Left lung (tissue), 10 donors: ENCODE results near the gene GPR150. TPM values are rescaled to one million over a fixed set of nuclear protein-coding genes. Genes with fewer than 3 reads are reported as not detected.

Experiments
- ATAC-seq: fragments of 200-7000 bp; cut with Tn5 transposase; one replicate; pipeline ENCODE4 v1.9.1; 2020; ENCODE audit warnings: moderate library complexity
- DNase-seq, 4 donors: peaks; one replicate each; pipeline ENCODE4 v3.0.0-alpha.2; 2013 to 2020
- H3K27ac ChIP-seq, 2 donors: fragments of 200-600 bp; sonication (generic) in 1 of 2; one replicate each; pipeline versions ENCODE4 v1.5.0 to v1.8.0; 2020 to 2021
- H3K27me3 ChIP-seq, 2 donors: fragments of 200-600 bp; sonication (generic) in 1 of 2; one replicate each; pipeline versions ENCODE4 v1.5.0 to v1.8.0; 2020 to 2021
- H3K36me3 ChIP-seq, 2 donors: fragments of 200-600 bp; sonication (generic) in 1 of 2; one replicate each; pipeline versions ENCODE4 v1.5.0 to v1.8.0; 2020 to 2021
- H3K4me1 ChIP-seq, 2 donors: fragments of 200-600 bp; one replicate each; pipeline ENCODE4 v1.8.0; 2021
- H3K4me3 ChIP-seq, 2 donors: fragments of 200-600 bp; sonication (generic) in 1 of 2; one replicate each; pipeline versions ENCODE4 v1.5.0 to v1.8.0; 2020 to 2021; ENCODE audit warnings: mild to moderate bottlenecking in 1 of 2
- H3K9me3 ChIP-seq, 2 donors: fragments of 200-600 bp; sonication (generic) in 1 of 2; one replicate each; pipeline versions ENCODE4 v1.5.0 to v1.8.0; 2020 to 2021
- intact Hi-C, 2 donors: fragments of 100-400 bp; cut with DNase I; formaldehyde crosslinking; loops; one replicate each; pipeline versions ENCODE4 v1.11.2 to v1.14.2; 2022
- polyA plus RNA-seq, 6 donors: library from polyadenylated mRNA; unstranded; fragments of 120-200 nt; gene quantifications; one replicate each; pipeline ENCODE4 v1.2.1, GENCODE V29; 2013; ENCODE audit not compliant: insufficient read length in 6 of 6
- total RNA-seq, 2 donors: library from RNA; stranded (reverse); fragmentation: NEBNext Ultra II Directional; extraction: Animal tissue kit (Norgen Biotek cat#: 25700); gene quantifications; one replicate each; pipeline ENCODE4 v1.2.1, GENCODE V29; 2021
- TF ChIP-seq, protein P1 (sequence below), 2 donors: fragments of 200-600 bp; sonication (generic) in 1 of 2; IDR thresholded peaks; one replicate each; pipeline versions ENCODE4 v1.5.0 to v1.8.0; 2021; ENCODE audit warnings: antibody characterized with exemption in 2 of 2
- donor health status: DM: no; HTN: yes; CAD: no.
- donor health status: DM: no; HTN: no; CAD: no.

Gene GPR150
- total and polyA plus RNA-seq, 8 donors, result 0.16 to 0.26 TPM; not detected in 6

DNA sequence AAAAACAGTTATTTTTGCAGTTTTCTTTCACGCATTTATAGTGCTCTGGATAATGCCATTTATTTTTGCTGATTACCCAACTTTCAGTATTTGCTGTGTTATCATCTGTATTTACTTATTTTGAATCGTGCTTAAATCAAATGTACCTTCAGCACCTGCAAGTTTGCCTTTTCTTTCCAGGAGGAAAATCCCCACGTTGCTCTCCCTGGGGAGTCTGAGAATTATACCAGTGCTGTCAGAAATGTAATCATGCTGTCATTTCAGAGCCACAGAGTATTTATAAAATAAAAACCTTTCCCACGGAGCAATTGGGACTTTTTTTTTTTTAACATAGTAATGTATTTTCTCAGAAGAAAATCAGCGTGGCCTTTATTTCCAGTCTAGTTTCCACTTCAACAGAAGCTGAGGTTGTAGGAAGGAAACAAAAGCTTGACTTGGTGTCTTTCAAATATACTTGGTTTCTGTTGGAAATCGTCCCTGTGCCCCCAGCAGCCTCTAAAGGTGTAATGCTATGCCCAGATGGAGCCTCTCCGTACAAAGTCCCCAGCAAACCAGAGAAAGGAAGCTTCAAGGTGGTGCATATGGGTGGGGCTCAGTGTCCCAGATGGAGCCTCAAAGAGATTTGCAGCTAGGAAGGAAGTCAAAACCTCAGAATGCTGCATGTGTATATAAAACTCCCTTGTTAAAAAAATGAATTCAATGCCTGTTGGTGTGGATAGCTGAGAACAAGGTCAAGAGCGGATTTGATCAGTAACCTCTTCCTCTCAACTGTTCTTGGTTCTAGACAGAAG, 2.1 kb downstream of the GPR150 start:
- TF ChIP-seq, protein P1, sequence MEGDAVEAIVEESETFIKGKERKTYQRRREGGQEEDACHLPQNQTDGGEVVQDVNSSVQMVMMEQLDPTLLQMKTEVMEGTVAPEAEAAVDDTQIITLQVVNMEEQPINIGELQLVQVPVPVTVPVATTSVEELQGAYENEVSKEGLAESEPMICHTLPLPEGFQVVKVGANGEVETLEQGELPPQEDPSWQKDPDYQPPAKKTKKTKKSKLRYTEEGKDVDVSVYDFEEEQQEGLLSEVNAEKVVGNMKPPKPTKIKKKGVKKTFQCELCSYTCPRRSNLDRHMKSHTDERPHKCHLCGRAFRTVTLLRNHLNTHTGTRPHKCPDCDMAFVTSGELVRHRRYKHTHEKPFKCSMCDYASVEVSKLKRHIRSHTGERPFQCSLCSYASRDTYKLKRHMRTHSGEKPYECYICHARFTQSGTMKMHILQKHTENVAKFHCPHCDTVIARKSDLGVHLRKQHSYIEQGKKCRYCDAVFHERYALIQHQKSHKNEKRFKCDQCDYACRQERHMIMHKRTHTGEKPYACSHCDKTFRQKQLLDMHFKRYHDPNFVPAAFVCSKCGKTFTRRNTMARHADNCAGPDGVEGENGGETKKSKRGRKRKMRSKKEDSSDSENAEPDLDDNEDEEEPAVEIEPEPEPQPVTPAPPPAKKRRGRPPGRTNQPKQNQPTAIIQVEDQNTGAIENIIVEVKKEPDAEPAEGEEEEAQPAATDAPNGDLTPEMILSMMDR (IDR thresholded peaks at IDR 0.05), result no peak

DNA sequence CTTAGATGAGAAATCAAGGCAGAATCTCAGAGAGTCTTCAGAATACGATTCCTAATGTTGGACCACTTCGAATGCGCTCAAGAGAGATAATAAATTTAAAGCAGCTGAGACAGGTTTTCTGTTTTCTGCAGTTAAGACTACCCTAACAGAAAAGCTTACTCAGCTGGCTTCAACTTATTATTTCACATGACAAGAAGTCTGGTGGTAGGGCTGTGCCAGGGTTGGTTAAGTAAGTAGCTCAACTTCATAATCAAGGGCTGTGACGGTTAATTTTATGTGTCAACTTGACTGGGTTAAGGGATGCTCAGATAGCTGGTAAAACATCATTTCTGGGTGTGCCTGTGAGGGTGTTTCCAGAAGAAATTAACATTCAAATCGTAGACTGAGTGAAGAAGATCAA, 3.8 kb downstream of the GPR150 start:
- TF ChIP-seq, protein P1 (IDR thresholded peaks at IDR 0.05), result no peak
- Histone ChIP-seq H3K4me3 (no peak overlapping the region), H3K27ac (no peak overlapping the region), H3K27me3 (peaks cover 0 to 30% of the 10 kb centered on the region in 2 donors), H3K36me3 (no peaks in the 10 kb centered on the region), H3K9me3 (no peaks in the 10 kb centered on the region), H3K4me1 (peaks cover 6 to 27% of the 10 kb centered on the region in 2 donors)
- intact Hi-C loops, result no loop called here
- DNase-seq, result no peak
- no peak for ATAC-seq

More for the DNA sequence above, 2.1 kb downstream of the GPR150 start:
- peaks cover 0 to 37% of the 10 kb centered on the region in 2 donors for H3K27me3 ChIP-seq
- H3K27ac ChIP-seq, result no peak overlapping the region
- no peak for ATAC-seq
- intact Hi-C loops, result no loop called here
- DNase-seq, result no peak
- peaks cover 6 to 27% of the 10 kb centered on the region in 2 donors for H3K4me1 ChIP-seq
- no peaks in the 10 kb centered on the region for H3K9me3 ChIP-seq
- no peak overlapping the region for H3K4me3 ChIP-seq
- no peaks in the 10 kb centered on the region for H3K36me3 ChIP-seq

DNA sequence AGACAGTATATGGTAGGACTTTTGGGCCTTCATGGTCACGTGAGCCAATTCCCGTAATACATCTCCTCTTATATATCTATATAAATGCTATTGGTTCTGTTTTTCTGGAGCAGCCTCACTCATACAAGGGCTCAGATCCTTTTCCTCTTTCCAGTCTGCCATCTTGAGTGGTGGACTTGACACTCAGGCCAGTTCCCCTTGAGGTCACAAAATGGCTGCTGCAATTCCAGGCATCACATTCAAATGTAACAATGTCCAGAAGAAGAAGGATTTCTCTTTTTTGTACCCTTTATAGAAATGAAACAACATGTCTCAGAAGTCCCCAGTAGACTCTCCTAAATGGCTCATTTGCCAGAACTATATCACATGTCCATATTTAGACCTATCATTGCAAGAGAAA, 4.5 kb downstream of the GPR150 start:
- TF ChIP-seq, protein P1 (IDR thresholded peaks at IDR 0.05), result no peak
- DNase-seq (no peak), ATAC-seq (no peak)
- H3K27ac ChIP-seq, result no peak overlapping the region
- peaks cover 0 to 23% of the 10 kb centered on the region in 2 donors for H3K27me3 ChIP-seq
- H3K4me3 ChIP-seq, result no peak overlapping the region
- H3K9me3 ChIP-seq, result no peaks in the 10 kb centered on the region
- no peaks in the 10 kb centered on the region for H3K36me3 ChIP-seq
- intact Hi-C loops, result no loop called here
- peaks cover 6 to 23% of the 10 kb centered on the region in 2 donors for H3K4me1 ChIP-seq

DNA sequence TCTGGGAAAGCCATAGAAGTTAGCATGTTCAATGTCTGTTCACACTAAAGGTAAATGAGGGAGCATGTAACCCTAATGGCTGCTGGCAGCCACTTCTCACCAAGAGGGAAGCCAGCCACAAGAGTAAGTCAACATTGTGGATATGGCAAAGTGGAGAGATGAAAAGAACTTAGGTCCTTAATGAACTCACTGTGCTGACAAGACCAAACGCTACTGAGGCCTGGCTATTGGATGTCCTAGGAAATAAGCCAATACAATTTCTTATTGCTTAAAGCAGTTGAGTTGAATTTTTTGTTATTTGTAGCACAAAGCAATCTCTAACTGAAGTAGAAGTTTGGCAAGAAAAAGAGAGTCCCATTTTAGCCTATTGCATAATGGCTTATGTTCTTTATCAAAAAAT, 6.8 kb downstream of the GPR150 start:
- TF ChIP-seq, protein P1 (IDR thresholded peaks at IDR 0.05), result no peak
- peak; percentile 56 for ATAC-seq
- Histone ChIP-seq H3K4me3 (no peak overlapping the region), H3K9me3 (no peaks in the 10 kb centered on the region), H3K4me1 (peaks cover 0 to 10% of the 10 kb centered on the region in 2 donors), H3K36me3 (no peaks in the 10 kb centered on the region), H3K27ac (no peak overlapping the region), H3K27me3 (no peaks in the 10 kb centered on the region)
- no peak for DNase-seq
- intact Hi-C loops, result no loop called here

DNA sequence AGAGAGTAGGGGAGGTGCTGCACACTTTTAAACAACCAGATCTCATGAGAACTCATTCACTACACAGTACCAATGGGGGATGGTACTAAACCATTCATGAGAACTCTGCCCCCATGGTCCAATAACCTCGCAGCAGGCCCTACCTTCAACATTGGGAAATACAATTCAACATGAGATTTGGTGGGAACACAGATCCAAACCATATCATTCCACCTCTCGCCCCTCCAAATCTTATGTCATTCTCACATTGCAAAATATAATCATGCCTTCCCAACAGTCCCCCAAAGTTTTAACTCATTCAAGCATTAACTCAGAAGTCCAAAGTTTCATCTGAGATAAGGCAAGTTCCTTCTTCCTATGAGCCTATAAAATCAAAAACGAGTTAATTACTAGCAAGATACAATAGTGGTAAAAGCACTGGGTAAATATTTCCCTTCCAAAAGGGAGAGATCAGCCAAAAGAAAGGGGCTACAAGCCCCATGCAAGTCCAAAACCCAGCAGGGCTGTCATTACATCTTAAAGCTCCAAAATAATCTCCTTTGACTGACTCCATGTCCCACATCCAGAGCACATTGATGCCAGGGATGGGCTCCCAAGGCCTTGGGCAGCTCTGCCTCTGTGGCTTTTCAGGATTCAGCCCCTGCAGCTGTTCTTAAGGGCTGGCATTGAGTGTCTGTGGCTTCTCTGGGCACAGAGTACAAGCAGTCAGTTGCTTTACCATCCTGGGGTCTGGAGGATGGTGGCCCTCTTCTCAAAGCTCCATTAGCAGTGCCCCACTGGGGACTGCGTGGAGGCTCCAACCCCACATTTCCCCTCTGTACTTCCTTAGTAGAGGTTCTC, 8.3 kb downstream of the GPR150 start:
- no peaks in the 10 kb centered on the region for H3K36me3 ChIP-seq
- TF ChIP-seq, protein P1 (IDR thresholded peaks at IDR 0.05), result no peak
- H3K27ac ChIP-seq, result no peak overlapping the region
- no peak for DNase-seq
- no peak for ATAC-seq
- no peaks in the 10 kb centered on the region for H3K9me3 ChIP-seq
- H3K27me3 ChIP-seq, result no peaks in the 10 kb centered on the region
- no peak overlapping the region for H3K4me3 ChIP-seq
- intact Hi-C loops, result no loop called here
- H3K4me1 ChIP-seq, result peaks cover 0 to 12% of the 10 kb centered on the region in 2 donors
